ENCODE measurements around the gene ATP5PO.
"Not testable (repeated sequence)": the region's sequence is repeated elsewhere in the genome, so short reads cannot be mapped to it uniquely, and the experiment has no call there.

The ATP5PO gene

DNA sequence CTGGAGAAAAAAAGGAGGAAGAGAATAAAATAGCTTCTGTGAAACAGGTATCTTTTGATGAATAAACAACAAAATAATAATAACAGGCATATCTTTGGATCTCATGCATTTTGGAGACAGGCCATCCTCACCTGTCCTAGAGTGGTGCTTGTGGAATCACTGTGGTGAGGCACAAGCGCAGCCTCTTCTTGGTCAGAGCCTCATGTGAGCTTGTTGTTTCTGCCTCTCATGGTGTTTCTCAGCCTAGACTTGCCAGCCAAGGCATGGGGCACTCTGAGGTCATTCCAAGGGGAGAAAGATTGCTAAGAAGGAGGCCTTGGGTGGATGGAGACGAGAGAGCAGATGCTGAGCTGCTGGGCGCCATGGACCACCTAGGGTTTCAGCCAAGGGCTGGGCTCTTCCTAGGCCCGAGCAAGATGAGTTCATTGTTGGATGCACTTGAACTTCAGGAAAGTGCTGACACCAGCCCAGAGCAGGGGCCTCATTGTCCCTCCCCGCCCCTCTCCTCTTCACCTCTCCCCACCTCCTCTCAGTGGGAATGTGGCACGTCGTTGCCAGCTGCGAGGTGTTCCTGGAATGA is 49.5 kb downstream of the ATP5PO start:
- no peak for FAIRE-seq

DNA sequence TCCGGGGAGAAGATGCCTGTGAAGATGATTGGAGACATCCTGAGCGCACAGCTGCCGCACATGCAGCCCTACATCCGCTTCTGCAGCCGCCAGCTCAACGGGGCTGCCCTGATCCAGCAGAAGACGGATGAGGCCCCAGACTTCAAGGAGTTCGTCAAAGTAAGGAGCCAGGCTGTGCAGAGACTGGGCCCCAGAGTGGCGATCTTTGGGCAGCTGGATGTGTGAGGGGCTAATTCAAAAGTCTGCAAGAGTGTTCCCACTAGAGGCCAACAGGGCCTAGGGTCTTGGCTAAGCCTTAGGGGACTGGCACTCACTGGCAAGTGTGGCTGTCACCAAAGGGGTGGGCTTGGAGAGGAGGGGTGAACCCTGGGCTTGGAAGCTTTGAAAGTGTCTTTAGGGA is 50.4 kb downstream of the ATP5PO start:
- FAIRE-seq = no peak

DNA sequence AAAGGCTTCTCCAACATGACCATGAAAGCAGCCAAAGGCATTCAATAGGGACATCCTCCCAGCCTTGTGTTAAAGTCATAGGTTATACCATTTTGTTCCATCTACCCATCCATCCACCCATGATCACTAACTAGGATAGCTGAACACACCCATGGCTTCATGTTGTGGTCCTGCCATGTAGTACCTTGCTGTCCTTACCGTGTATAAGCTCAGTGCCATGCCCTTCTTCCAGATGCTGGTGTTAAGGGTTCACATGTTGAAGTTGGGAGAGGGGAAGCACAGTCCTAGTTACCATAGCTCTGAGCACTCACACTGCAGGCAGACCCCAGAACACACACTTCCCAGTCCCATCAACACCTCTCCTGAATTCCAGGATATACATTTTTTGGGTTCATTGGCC is 51.5 kb downstream of the ATP5PO start:
- FAIRE-seq = no peak

DNA sequence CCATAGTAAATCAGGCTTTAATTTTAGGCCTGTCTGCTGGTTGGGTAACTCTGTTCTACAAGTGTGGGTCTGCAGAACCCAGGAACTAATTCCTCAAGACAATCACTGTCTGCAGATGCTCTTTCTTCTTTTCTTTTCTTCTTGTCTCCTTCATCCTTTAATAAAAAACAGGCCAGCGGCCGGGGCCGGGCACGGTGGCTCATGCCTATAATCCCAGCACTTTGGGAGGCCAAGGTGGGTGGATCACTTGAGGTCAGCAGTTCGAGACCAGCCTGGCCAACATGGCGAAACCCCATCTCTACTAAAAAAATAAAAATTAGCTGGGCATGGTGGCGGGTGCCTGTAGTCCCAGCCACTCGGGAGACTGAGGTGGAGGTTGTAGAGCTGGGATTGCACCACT is 52.4 kb downstream of the ATP5PO start:
- not testable (repeated sequence) for FAIRE-seq

DNA sequence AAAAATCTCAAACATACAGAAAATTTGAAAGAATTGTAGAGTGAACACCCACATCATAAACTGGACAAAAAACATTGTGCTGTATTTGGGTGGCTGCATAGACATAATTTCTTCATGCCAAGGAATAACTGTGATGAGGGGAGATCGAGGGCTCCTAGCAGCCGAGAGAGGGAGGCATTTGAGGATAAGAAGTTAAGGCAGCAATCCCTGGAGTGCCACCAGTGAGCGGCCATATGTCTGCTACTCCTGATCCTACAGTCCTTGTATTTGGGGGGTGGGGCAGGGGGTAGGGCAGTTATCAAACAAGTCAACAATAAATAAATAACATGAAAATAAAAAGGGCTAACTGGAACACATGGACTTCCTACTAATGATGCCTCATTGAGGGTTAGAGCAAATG is 54.5 kb downstream of the ATP5PO start:
- no peak for FAIRE-seq

DNA sequence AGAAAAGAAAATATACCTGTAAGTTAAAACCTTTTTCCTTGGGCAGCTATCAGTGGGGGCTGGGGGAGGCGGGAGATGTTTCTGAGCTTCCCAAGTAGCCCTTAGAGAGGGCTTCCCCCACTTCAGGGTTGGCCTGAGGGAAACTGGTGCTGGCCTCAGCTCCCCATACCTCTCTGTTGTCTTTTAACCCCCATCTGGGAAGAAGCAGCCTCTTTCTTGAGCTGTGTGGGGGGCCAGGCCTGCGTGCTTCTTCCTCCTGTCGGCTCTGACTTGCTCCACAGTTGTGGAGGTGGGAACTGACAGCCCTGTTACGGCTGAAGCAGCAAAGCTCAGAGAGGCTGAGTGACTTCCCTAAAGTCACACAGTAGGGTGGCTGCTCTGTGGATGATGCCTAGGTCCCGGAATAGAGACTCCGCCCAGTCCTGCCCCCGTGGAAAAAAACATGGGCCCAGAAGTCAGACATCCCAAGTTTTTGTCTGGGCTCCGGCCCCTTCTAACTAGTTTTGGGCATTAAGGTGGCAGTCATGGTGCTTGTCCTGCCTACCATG is 55.2 kb downstream of the ATP5PO start:
- no peak for FAIRE-seq

DNA sequence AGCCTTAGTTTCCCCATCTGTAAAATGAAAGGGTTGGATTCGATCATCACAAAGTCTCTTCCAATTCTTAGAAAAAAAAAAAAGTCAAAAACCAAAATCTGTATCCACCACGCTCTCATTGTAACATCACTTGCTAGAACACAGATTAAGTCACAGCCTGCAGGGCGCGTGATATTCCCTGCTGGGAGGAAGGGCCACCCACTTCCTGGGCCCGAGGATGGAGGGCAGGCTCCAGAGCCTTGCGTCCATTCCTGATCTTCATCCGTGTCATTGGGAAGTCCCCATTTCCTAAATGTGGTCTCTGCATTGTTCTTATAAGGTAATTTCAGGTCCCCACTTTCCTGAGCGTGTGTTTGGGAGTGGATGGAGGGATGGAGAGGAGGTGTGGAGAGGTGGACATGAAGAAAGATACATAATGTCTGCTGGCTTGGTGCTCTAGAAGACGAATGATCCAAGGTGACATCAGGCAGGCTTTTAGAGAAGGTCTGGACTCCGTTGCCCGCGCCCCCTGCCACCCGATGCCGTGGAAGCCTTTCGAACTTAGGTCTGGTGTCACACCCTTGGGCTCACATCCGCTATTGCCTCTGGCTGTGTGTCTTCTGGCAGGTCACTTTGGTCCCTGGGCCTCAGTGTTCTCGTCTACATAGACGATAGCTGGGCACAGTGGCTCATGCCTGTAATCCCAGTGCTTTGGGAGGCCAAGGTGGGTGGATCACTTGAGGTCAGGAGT is 56.1 kb downstream of the ATP5PO start:
- no peak for FAIRE-seq

DNA sequence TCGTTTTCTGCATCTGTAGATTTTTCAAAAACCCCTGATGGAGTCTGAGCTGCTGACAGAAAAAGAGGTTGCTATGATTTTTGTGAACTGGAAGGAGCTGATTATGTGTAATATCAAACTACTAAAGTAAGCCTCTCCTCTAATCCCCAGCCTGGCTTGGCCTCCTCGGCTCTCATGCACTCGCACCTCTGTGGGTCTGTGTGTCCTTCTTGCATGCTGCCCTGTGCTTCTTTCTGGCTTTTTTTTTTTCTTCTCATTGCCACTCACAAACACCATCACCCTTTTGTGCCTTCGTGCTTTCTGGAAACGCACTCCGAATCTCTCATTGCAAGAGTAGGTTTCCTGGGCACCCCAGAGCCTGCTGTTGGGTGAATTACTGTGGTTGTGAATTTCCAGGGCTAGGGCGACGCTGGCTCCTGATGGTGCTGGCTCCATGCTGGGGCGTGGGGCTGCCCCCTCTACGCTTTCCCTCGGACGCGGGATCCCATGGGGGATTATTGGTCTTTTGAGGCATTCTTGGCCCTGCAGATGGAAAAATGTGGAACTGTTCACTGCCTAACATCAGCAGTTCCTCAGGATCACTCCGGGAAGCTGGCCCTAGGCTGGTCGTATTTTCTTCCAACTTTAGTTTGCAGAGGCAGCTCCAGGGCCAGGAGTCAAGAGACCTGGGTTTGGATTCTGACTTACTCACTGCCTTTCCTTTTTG is 56.8 kb downstream of the ATP5PO start:
- no peak for FAIRE-seq

DNA sequence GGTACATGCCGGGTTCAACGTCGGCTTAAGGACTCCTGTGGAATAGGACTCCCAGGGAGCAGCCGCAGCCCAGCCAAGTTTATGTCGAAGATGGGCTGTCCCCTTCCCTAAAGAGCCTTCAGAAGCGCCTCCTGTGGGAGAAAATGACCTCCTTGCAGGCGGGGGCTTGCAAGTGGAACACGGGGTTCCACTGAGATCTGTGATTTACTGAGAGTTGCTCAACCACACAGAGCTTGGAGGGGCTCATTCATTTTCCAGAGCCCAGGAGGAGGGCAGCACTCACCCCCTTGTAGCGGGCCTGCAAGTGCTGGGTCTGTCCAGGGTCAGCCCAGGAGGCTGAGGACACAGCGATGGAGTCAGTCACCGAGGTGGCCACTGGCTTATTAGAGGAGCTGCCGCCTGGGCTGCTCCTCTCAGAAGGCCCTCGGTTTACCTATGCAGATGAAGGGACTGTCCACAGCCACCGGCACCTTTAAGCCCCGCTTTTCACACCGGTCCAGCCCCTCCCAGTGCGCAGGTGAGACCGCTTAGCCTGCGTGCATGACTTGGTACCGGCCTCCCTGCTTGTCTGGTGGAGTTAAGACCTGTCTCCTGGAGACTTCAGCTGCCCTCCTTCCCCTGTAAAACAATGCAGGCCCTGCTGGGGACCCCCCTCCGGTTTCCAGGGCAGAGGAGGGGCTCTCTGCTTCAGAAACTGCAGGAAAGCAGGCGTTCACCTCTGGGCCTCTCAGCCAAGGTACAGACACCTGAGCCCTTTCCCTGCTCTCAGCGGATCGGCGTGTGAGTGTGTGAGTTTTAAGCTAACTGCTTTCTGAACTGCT is 57.5 kb downstream of the ATP5PO start:
- FAIRE-seq = no peak

DNA sequence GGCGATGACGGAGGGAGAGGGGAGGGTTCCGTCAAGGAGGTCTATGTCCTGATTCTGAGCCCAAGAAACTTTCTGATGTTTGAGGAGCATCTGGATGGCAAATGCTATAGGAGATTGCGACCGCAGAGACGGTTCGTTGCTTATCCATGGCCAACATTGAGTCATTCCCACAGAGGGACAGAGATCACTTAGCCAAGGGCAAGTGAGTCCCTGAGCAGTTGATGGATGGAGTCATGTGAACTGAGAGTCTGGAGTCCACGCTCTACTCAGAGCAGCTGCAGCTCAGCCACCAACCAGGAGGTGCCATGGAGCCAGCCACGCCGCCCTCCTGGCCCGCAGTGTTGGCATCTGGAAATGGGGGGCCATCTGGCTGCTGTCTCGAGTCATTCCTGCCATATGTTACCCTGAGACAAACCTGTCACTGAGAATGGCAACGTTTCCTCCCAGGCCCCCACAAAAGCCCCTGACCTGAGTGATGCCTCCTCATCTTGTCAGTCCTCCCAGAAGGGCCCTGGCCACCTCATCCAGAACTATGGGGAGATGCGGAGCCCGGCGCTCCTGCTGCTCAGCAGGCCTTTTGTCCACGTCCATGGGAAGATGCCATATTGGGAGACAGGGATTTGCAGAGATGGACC is 58.6 kb downstream of the ATP5PO start:
- FAIRE-seq = no peak

DNA sequence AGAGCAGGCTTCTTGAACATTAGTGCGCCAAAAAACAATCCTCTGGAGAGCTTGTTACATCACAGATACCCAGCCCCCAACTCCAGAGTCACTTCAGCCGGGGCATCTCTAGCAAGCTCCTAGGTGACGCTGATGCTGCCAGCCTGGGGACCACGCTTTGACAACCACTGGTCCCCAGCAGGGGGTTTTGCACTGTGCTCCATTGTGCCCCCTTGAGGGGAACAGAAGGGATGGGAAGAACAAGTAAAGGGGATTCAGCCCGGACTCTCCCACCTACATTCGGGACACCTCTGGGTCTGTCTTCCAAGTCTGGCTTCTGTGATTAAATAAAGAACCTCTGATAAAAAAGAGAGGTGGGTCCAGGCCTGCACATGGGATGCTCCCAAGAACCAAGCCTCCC is 60.4 kb downstream of the ATP5PO start:
- no peak for FAIRE-seq

DNA sequence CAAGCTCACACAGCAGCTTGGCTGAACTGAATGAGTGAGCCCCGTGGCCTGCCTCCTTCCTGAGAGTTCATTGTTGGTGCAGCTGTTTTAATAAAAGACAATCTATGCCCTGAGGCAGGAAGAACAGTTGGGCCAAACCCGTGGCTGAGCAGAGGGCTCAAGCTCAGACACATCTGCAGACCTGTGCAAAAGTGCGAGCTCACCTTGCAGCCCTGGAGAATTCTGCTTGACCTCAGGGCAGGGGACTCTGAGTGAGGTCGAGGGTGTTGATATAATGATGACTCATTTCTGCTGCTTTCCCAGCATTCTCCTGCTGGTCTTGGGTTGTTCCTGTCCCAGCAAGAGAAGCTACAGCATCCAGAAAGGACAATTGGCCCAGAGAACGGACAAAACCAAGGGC is 61.0 kb downstream of the ATP5PO start:
- no peak for FAIRE-seq

All from A204.1 (cell line).